GM12872 (cell line): Measurements from ENCODE around the gene RGP1.
A peak's percentile ranks its signal among the peaks of the same experiment; 100 is the strongest.

Source experiments
- TF ChIP-seq, protein P1 (sequence below): IDR thresholded peaks from 3 replicates; pipeline ENCODE4 v1.5.1; 2011; ENCODE audit warnings: low read depth, mild to moderate bottlenecking, low read length, moderate library complexity; ENCODE audit not compliant: insufficient read depth

The RGP1 gene

DNA sequence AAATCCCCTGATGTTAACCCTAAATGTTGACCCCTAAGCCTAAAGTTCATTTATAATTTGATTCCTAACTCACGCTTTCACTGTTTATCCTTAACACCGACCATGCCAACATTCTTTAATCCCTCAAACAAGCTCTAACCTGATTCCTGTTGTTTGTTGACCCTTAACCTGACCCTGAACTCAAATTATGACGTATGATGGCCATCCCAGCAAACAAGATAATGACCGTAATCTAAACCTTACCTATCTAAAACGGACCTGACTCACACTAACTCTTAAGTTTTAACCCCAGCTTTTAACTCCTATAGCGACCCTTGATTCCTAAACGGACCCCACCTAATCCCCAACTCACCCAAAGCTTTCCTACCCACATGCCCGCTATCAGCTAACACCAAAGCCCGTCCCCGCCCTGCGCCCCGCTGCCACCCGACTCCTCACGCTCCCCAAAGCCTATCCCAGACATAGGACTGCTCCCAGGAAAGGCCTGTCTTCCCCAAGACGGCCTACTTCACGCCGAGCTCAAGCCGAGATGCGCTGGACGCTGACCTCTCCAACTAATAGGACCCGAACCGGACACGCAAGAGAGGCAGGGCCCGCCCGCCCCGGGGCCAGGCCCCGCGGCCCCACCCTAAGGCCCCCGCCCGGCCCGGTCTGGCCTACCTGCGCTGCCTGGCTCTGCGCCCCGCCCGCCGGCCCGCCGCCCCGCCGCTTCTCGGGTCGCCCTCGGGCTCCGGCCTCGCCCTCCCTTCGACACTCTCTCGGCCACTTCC is 17.5 kb upstream of the RGP1 start:
- TF ChIP-seq, protein P1, sequence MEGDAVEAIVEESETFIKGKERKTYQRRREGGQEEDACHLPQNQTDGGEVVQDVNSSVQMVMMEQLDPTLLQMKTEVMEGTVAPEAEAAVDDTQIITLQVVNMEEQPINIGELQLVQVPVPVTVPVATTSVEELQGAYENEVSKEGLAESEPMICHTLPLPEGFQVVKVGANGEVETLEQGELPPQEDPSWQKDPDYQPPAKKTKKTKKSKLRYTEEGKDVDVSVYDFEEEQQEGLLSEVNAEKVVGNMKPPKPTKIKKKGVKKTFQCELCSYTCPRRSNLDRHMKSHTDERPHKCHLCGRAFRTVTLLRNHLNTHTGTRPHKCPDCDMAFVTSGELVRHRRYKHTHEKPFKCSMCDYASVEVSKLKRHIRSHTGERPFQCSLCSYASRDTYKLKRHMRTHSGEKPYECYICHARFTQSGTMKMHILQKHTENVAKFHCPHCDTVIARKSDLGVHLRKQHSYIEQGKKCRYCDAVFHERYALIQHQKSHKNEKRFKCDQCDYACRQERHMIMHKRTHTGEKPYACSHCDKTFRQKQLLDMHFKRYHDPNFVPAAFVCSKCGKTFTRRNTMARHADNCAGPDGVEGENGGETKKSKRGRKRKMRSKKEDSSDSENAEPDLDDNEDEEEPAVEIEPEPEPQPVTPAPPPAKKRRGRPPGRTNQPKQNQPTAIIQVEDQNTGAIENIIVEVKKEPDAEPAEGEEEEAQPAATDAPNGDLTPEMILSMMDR, result no peak

DNA sequence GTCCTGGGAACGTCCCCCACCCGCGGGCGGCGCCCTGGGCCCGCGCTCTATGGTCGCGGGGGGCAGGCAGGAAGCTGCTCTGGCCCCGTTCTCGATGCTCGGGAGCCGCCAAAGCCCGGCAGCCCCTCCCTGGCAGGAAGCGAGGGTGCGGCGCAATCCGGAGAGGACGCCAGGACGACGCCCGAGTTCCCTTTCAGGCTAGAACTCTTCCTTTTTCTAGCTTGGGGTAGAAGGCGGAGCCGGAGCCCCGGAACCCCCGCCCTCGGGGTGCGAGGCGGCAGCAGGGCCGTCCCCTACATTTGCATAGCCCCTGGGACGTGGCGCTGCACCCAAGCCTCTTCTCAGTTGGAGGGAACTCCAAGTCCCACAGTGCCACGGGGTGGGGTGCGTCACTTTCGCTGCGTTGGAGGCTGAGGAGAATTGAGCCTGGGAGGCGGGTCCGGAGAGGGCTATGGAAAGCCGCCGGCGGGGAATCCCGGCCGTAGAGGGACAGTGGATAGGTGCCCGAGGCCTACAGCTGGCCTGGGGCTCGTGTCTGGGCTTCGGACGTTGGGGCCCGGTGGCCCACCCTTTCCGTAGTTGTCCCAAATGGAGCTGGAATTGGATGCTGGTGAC is 16.8 kb upstream of the RGP1 start, which contains the start of the genes CREB3 and TLN1:
Gene CREB3, plus strand, starts transcription at position 482 of the 615 bp plus-strand sequence. Its CDS starts 107 bp downstream, at position 589.
Gene TLN1, minus strand, starts transcription at position 11 of the 615 bp plus-strand sequence. CDS start 6,501 bp downstream, outside the sequence.
- TF ChIP-seq, protein P1, result 0 out of 3 replicates have a peak, but pooled peaks have one; percentile 21

DNA sequence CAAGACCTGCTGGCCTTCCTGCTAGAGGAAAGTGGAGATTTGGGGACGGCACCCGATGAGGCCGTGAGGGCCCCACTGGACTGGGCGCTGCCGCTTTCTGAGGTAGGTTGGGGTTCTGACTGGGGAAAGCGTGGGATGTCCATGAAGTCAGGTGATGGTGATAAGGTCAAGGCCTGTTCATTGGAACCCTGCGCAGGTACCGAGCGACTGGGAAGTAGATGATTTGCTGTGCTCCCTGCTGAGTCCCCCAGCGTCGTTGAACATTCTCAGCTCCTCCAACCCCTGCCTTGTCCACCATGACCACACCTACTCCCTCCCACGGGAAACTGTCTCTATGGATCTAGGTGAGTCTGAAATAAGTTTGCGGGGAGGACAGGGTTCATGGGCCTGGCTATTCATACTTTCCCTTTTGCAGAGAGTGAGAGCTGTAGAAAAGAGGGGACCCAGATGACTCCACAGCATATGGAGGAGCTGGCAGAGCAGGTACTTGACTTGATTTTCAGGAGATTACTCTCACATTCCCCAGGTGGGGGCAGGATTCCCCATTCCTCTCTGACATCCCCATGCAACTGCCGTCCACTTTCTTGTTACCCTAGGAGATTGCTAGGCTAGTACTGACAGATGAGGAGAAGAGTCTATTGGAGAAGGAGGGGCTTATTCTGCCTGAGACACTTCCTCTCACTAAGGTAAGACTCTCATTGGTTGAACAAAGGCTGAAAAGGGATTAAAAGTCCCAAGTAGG is 16.1 kb upstream of the RGP1 start:
- TF ChIP-seq, protein P1, result 0 out of 3 replicates have a peak, but pooled peaks have one; percentile 21

DNA sequence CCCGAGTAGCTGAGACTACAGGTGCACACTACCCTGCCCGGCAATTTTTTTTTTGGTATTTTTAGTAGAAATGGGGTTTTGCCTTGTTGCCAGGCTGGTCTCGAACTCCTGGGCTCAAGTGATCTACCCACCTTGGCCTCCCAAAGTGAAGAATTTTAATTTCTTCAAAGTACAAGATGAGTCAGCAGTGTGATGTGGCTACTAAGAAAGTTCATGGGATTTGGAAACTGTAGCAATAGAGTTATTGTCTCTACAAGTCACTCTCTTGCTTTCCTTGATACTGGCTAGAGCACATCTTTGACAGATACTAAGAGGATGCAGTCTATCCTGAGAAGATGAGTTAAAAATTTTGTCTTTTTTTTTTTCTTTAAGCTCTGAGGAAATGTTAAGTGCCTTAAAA is 15.0 kb upstream of the RGP1 start:
- TF ChIP-seq, protein P1, result no peak

DNA sequence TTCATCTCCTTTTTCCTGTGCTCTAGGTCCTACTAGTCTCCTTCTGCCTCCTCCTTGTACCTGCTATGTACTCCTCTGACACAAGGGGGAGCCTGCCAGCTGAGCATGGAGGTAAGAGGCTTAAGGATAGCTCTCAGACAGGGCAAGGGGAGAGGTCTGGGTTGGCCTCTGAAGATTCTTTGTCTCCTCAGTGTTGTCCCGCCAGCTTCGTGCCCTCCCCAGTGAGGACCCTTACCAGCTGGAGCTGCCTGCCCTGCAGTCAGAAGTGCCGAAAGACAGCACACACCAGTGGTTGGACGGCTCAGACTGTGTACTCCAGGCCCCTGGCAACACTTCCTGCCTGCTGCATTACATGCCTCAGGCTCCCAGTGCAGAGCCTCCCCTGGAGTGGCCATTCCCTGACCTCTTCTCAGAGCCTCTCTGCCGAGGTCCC is 12.9 kb upstream of the RGP1 start:
- TF ChIP-seq, protein P1, result peak; percentile 93

DNA sequence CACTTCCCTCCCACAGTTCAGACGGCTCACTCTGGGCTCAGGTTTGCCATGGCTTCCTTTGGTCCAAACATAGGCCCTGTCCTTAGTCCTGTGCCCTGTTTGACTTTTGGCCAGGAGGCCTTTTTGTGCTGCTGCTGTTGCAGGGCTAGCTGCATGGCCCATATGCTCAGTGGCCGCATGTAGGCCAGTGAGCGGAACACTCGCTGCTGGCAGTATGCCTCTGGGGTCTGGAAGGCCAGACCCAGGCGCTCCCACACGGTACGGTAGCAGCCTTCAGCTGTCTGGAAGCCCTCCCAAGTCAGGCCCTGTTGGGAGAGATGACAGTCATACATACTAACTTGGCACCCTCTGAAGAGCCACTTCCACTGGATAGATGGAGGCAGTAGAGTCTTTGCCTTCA is 11.9 kb upstream of the RGP1 start:
- TF ChIP-seq, protein P1, result no peak

DNA sequence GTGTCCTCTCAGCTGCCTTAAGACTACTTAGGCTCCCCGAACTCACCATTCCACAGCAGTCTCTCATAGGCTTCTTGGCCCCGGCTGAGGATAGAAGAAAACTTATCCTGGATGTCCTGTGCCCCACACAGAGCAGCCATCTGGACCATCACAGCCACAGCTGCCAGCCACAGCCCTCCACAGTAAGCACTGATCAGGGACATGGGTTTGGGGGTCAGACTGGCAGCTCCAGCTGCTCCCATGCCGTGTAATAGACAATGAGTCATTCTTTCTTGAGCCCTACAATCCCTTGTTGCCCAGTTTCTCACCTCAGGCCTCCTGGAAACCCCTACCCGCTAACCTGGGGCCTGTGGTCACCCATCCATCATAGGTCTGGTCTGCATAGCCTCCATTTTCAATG is 10.9 kb upstream of the RGP1 start:
- TF ChIP-seq, protein P1, result no peak
